ENCODE results near the gene TGFBRAP1. TPM values are rescaled to one million over a fixed set of nuclear protein-coding genes. Genes with fewer than 3 reads are reported as not detected.

The TGFBRAP1 gene
- total and polyA plus RNA-seq, 9 of the 15 experiments (the other 6 are each of a cell fraction or from before 2014, with no cell fraction given): 3.7 to 18.0 (median 11.0) TPM

DNA sequence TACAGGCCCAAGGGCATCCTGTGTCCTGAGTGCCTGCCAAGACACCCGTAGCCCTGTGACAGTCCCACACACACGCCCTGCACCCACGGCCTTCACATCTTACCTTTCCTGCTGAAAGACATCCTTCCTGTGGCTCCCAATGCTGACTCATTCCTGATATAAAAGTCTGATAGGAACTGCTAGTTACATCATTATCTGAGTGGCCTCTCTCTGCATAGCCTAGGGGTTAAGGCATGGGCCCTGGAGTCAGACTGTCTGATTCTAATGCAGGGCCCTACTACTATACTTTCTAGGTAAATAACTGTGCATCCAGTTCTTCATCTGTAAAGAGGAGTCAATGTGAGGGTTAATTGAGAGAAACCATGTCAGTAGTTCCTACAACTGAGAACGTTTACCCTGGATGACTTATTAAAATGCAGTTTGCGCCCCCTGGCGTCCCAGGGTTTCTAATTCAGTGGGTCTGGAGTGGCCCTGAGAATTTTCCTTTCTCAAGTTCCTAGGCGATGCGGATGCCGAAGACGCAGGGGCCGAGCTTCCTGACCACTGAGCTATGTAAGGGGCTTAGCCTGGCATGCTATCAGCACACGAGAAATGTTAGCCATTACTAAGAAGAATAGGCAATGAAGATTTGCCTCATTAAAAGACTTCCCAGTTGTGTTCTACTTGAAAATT, 94.0 kb downstream of the TGFBRAP1 start (continued):
- TF ChIP-seq HNRNPK (IDR thresholded peaks at IDR 0.05; ENCODE audit: low read depth, low read length, poor library complexity, severe bottlenecking) (no peak), PHB (CRISPR knock-in tag; IDR thresholded peaks at IDR 0.05) (no peak), ZNF175 (CRISPR knock-in tag; IDR thresholded peaks at IDR 0.05; ENCODE audit: low read depth) (no peak), GABPB1 (CRISPR knock-in tag; IDR thresholded peaks at IDR 0.05) (no peak), CBX8 (IDR thresholded peaks at IDR 0.05; ENCODE audit: borderline replicate concordance, extremely low read depth, low read depth, low read length, poor library complexity, severe bottlenecking) (no peak), NONO (IDR thresholded peaks at IDR 0.05; ENCODE audit: low read depth in 2 of 2, low read length in 1 of 2) (no peak), MYNN (IDR thresholded peaks at IDR 0.05) (no peak), MYNN (CRISPR knock-in tag; IDR thresholded peaks at IDR 0.05) (no peak), ATF1 (CRISPR knock-in tag; IDR thresholded peaks at IDR 0.05) (no peak), ATF1 (tag; IDR thresholded peaks at IDR 0.05) (no peak), ZNF347 (CRISPR knock-in tag; IDR thresholded peaks at IDR 0.05; ENCODE audit: low read depth) (no peak), SREBF2 (CRISPR knock-in tag; IDR thresholded peaks at IDR 0.05) (no peak), NR2C2 (CRISPR knock-in tag; IDR thresholded peaks at IDR 0.05) (no peak), NR2C2 (tag; IDR thresholded peaks at IDR 0.05) (no peak), COPS2 (conservative IDR thresholded peaks at IDR 0.05) (no peak), EHMT2 (IDR thresholded peaks at IDR 0.05) (no peak), ZNF124 (CRISPR knock-in tag; IDR thresholded peaks at IDR 0.05) (no peak), KLF16 (IDR thresholded peaks at IDR 0.05) (0 out of 2 replicates have a peak, but pooled peaks have one; percentile 6), MTA2 (IDR thresholded peaks at IDR 0.05; ENCODE audit: low read depth) (no peak), MCM3 (IDR thresholded peaks at IDR 0.05) (no peak), PHB2 (IDR thresholded peaks at IDR 0.05; ENCODE audit: low read depth) (no peak), ZNF764 (CRISPR knock-in tag; IDR thresholded peaks at IDR 0.05; ENCODE audit: low read depth) (no peak), ZNF444 (CRISPR knock-in tag; IDR thresholded peaks at IDR 0.05) (no peak), CBFA2T2 (conservative IDR thresholded peaks at IDR 0.05) (no peak), KLF10 (CRISPR knock-in tag; IDR thresholded peaks at IDR 0.05) (no peak)
- TF ChIP-seq, protein P1, sequence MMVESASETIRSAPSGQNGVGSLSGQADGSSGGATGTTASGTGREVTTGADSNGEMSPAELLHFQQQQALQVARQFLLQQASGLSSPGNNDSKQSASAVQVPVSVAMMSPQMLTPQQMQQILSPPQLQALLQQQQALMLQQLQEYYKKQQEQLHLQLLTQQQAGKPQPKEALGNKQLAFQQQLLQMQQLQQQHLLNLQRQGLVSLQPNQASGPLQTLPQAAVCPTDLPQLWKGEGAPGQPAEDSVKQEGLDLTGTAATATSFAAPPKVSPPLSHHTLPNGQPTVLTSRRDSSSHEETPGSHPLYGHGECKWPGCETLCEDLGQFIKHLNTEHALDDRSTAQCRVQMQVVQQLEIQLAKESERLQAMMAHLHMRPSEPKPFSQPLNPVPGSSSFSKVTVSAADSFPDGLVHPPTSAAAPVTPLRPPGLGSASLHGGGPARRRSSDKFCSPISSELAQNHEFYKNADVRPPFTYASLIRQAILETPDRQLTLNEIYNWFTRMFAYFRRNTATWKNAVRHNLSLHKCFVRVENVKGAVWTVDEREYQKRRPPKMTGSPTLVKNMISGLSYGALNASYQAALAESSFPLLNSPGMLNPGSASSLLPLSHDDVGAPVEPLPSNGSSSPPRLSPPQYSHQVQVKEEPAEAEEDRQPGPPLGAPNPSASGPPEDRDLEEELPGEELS (CRISPR knock-in tag; IDR thresholded peaks at IDR 0.05; ENCODE audit: borderline replicate concordance): no peak
- TF ChIP-seq, protein P2, sequence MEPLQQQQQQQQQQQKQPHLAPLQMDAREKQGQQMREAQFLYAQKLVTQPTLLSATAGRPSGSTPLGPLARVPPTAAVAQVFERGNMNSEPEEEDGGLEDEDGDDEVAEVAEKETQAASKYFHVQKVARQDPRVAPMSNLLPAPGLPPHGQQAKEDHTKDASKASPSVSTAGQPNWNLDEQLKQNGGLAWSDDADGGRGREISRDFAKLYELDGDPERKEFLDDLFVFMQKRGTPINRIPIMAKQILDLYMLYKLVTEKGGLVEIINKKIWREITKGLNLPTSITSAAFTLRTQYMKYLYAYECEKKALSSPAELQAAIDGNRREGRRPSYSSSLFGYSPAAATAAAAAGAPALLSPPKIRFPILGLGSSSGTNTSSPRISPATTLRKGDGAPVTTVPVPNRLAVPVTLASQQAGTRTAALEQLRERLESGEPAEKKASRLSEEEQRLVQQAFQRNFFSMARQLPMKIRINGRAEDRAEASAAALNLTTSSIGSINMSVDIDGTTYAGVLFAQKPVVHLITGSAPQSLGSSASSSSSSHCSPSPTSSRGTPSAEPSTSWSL (CRISPR knock-in tag; IDR thresholded peaks at IDR 0.05; ENCODE audit: borderline replicate concordance): no peak
- TF ChIP-seq, protein P3, sequence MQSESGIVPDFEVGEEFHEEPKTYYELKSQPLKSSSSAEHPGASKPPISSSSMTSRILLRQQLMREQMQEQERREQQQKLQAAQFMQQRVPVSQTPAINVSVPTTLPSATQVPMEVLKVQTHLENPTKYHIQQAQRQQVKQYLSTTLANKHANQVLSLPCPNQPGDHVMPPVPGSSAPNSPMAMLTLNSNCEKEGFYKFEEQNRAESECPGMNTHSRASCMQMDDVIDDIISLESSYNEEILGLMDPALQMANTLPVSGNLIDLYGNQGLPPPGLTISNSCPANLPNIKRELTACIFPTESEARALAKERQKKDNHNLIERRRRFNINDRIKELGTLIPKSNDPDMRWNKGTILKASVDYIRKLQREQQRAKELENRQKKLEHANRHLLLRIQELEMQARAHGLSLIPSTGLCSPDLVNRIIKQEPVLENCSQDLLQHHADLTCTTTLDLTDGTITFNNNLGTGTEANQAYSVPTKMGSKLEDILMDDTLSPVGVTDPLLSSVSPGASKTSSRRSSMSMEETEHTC (IDR thresholded peaks at IDR 0.05): no peak
